H1 (cell line): ENCODE measurements around the gene ABCA1. TPM values are rescaled to one million over a fixed set of nuclear protein-coding genes. Genes with fewer than 3 reads are reported as not detected.

Experiments used
- CTCF ChIA-PET: fragments of 300-600 bp; sonication (Branson Sonifier 250); formaldehyde crosslinking; loops from one replicate; lab custom pipeline; 2021; ENCODE audit not compliant: partially characterized antibody; lab: Charles Lee
- POLR2A ChIA-PET: fragments of 300-600 bp; sonication (Branson Sonifier 250); formaldehyde crosslinking; loops from one replicate; lab custom pipeline; 2021; ENCODE audit warnings: inconsistent platforms; ENCODE audit not compliant: partially characterized antibody; lab: Charles Lee
- DNase-seq, 2 experiments: peaks; one replicate each; pipeline versions ENCODE4 v3.0.0 to v3.0.0-alpha.2; 2010 to 2022; ENCODE audit warnings: low spot score in 2 of 2, low read depth in 1 of 2, mixed read lengths in 1 of 2
- FAIRE-seq: peaks from 2 replicates; lab custom pipeline; 2011; peaks lifted over from hg19 to GRCh38; lab: Jason Lieb, UNC
- H2AFZ ChIP-seq: 2 replicates; pipeline ENCODE4 v1.8.1; 2012; ENCODE audit warnings: low read length, inconsistent platforms
- H2AK5ac ChIP-seq: 2 replicates; pipeline ENCODE4 v1.6.1; 2013; ENCODE audit warnings: low read depth, low read length
- H2BK120ac ChIP-seq: replicated peaks from 2 replicates; pipeline ENCODE3; 2013; ENCODE audit warnings: low read depth, low read length, inconsistent platforms
- H2BK12ac ChIP-seq: 2 replicates; pipeline ENCODE4 v1.6.1; 2013; ENCODE audit warnings: low read depth, low read length
- H2BK15ac ChIP-seq: 2 replicates; pipeline ENCODE4 v1.6.1; 2013; ENCODE audit warnings: low read length
- H2BK20ac ChIP-seq: 2 replicates; pipeline ENCODE4 v1.6.1; 2013; ENCODE audit warnings: low read length
- H2BK5ac ChIP-seq: 2 replicates; pipeline ENCODE4 v1.6.1; 2013; ENCODE audit warnings: low read depth, low read length
- H3K14ac ChIP-seq: 2 replicates; pipeline ENCODE4 v1.6.1; 2013; ENCODE audit warnings: inconsistent platforms; ENCODE audit not compliant: insufficient read length
- H3K18ac ChIP-seq: 2 replicates; pipeline ENCODE4 v1.6.1; 2013; ENCODE audit warnings: low read length; ENCODE audit errors: extremely low read depth
- H3K23ac ChIP-seq: 2 replicates; pipeline ENCODE4 v1.6.1; 2013; ENCODE audit warnings: inconsistent platforms; ENCODE audit not compliant: insufficient read length
- H3K23me2 ChIP-seq: 2 replicates; pipeline ENCODE4 v1.6.1; 2013; ENCODE audit warnings: low read depth, low read length
- H3K27ac ChIP-seq: 2 replicates; pipeline ENCODE4 v1.6.1; 2011; ENCODE audit warnings: low read depth, low read length, inconsistent platforms
- H3K27me3 ChIP-seq, 4 experiments: replicated peaks in 1 of 4; 1 replicate in 1 of 4; 2 replicates in 3 of 4; pipeline versions ENCODE4 v1.6.1 to v1.8.1; 2011 to 2013; ENCODE audit warnings: low read length in 3 of 4, mild to moderate bottlenecking in 3 of 4, inconsistent platforms in 2 of 4, mixed read lengths in 2 of 4, moderate library complexity in 1 of 4; ENCODE audit not compliant: control insufficient read depth in 3 of 4, insufficient read depth in 3 of 4; ENCODE audit errors: extremely low read depth in 1 of 4
- H3K36me3 ChIP-seq, 4 experiments: 2 replicates each; pipeline versions ENCODE4 v1.6.1 to v1.8.1; 2011 to 2013; ENCODE audit warnings: mild to moderate bottlenecking in 4 of 4, low read length in 3 of 4, moderate library complexity in 2 of 4, control low read depth in 1 of 4, inconsistent platforms in 1 of 4; ENCODE audit not compliant: insufficient read depth in 4 of 4, control insufficient read depth in 2 of 4
- H3K4ac ChIP-seq: replicated peaks from 2 replicates; pipeline ENCODE3; 2013; ENCODE audit warnings: low read length, low read depth, mixed read lengths, inconsistent platforms; ENCODE audit not compliant: insufficient read length
- H3K4me1 ChIP-seq, 4 experiments: replicated peaks in 1 of 4; 1 replicate in 1 of 4; 2 replicates in 3 of 4; pipeline versions ENCODE4 v1.6.1 to v1.8.1; 2011 to 2013; ENCODE audit warnings: low read length in 3 of 4, inconsistent platforms in 2 of 4, mixed read lengths in 1 of 4; ENCODE audit not compliant: insufficient read depth in 4 of 4, control insufficient read depth in 3 of 4
- H3K4me2 ChIP-seq, 2 experiments: 2 replicates each; pipeline versions ENCODE4 v1.6.1 to v1.8.1; 2011 to 2013; ENCODE audit warnings: low read depth in 2 of 2, low read length in 2 of 2, control low read depth in 1 of 2, inconsistent platforms in 1 of 2, mild to moderate bottlenecking in 1 of 2; ENCODE audit not compliant: insufficient read depth in 1 of 2
- H3K4me3 ChIP-seq, 4 experiments: fragments of 200-600, 300-600 bp in 1 of 4; sonication (generic), shearing (Covaris generic), sonication (Bioruptor Twin) in 1 of 4; 2 replicates each; pipeline versions ENCODE4 v1.5.1 to v1.8.1; 2011 to 2016; ENCODE audit warnings: low read length in 4 of 4, low read depth in 3 of 4, control low read depth in 2 of 4, inconsistent platforms in 2 of 4, mild to moderate bottlenecking in 2 of 4, mixed read lengths in 1 of 4, moderate library complexity in 1 of 4; ENCODE audit not compliant: insufficient read depth in 2 of 4; ENCODE audit errors: extremely low read depth in 1 of 4
- H3K56ac ChIP-seq: replicated peaks from 2 replicates; pipeline ENCODE3; 2013; ENCODE audit warnings: low read depth, mild to moderate bottlenecking, mixed read lengths, low read length, inconsistent platforms; ENCODE audit not compliant: insufficient read length
- H3K79me1 ChIP-seq: 2 replicates; pipeline ENCODE4 v1.6.1; 2013; ENCODE audit warnings: low read depth, low read length, control low read depth
- H3K79me2 ChIP-seq, 2 experiments: 2 replicates each; pipeline versions ENCODE4 v1.6.1 to v1.8.1; 2012 to 2013; ENCODE audit warnings: low read length in 2 of 2, mild to moderate bottlenecking in 2 of 2, inconsistent platforms in 1 of 2; ENCODE audit not compliant: insufficient read depth in 2 of 2, control insufficient read depth in 1 of 2
- H3K9ac ChIP-seq, 4 experiments: replicated peaks in 1 of 4; 1 replicate in 1 of 4; 2 replicates in 3 of 4; pipeline versions ENCODE4 v1.6.1 to v1.8.1; 2011 to 2013; ENCODE audit warnings: low read depth in 3 of 4, low read length in 3 of 4, control low read depth in 2 of 4, mild to moderate bottlenecking in 2 of 4, moderate library complexity in 2 of 4, inconsistent platforms in 1 of 4; ENCODE audit errors: extremely low read depth in 1 of 4
- H3K9me3 ChIP-seq, 2 experiments: 2 replicates each; pipeline versions ENCODE4 v1.6.1 to v1.8.1; 2012 to 2013; ENCODE audit warnings: mild to moderate bottlenecking in 2 of 2, moderate library complexity in 2 of 2, control low read depth in 1 of 2, inconsistent platforms in 1 of 2, low read depth in 1 of 2, low read length in 1 of 2, mixed read lengths in 1 of 2; ENCODE audit not compliant: insufficient read depth in 2 of 2
- H4K20me1 ChIP-seq, 2 experiments: replicated peaks in 1 of 2; 2 replicates each; pipeline versions ENCODE3 to v1.8.1; 2011 to 2013; ENCODE audit warnings: inconsistent platforms in 2 of 2, low read length in 2 of 2, mild to moderate bottlenecking in 1 of 2; ENCODE audit not compliant: insufficient read depth in 2 of 2, control insufficient read depth in 1 of 2
- H4K5ac ChIP-seq: 2 replicates; pipeline ENCODE4 v1.6.1; 2013; ENCODE audit warnings: low read length, low read depth, mixed read lengths, inconsistent platforms; ENCODE audit not compliant: insufficient read length
- H4K8ac ChIP-seq: 2 replicates; pipeline ENCODE4 v1.8.0; 2013; ENCODE audit warnings: mild to moderate bottlenecking, moderate library complexity, low read length, inconsistent platforms; ENCODE audit not compliant: insufficient read depth; ENCODE audit errors: extremely low read depth
- H4K91ac ChIP-seq: replicated peaks from 2 replicates; pipeline ENCODE3; 2013; ENCODE audit warnings: low read length, mixed read lengths, inconsistent platforms; ENCODE audit not compliant: insufficient read length
- ASH2L ChIP-seq: fragments of 200-600, 300-600 bp; sonication (generic); IDR thresholded peaks from one replicate; pipeline ENCODE4 v1.7.1; 2017; ENCODE audit warnings: low read length
- CREB1 ChIP-seq: IDR thresholded peaks from 2 replicates; pipeline ENCODE4 v1.6.1; 2012; ENCODE audit warnings: inconsistent platforms
- EGR1 ChIP-seq: IDR thresholded peaks from 2 replicates; pipeline ENCODE4 v1.6.1; 2011; ENCODE audit warnings: low read depth, low read length, borderline replicate concordance
- GABPA ChIP-seq: IDR thresholded peaks from 2 replicates; pipeline ENCODE4 v1.6.1; 2011; ENCODE audit warnings: mild to moderate bottlenecking, low read length, moderate library complexity, borderline replicate concordance; ENCODE audit not compliant: insufficient read depth
- HDAC6 ChIP-seq: IDR thresholded peaks from one replicate; pipeline ENCODE4 v1.7.1; 2012; ENCODE audit warnings: low read depth, mild to moderate bottlenecking, inconsistent platforms, low read length, moderate library complexity
- KDM4A ChIP-seq: IDR thresholded peaks from one replicate; pipeline ENCODE4 v1.7.1; 2012; ENCODE audit warnings: low read depth, mild to moderate bottlenecking, moderate library complexity, low read length, inconsistent platforms; ENCODE audit not compliant: severe bottlenecking
- KDM5A ChIP-seq: fragments of 200-600 bp; IDR thresholded peaks from 2 replicates; pipeline ENCODE4 v1.7.1; 2012; ENCODE audit warnings: mild to moderate bottlenecking, low read length, inconsistent platforms, mixed read lengths
- MAFK ChIP-seq: IDR thresholded peaks from 2 replicates; pipeline ENCODE4 v1.6.1; 2012; ENCODE audit warnings: low read depth, mild to moderate bottlenecking, improper control_type of control experiment, low read length
- PHF8 ChIP-seq: fragments of 200-600 bp; sonication (generic); conservative IDR thresholded peaks from 2 replicates; pipeline ENCODE4 v1.7.1; 2012; ENCODE audit warnings: low read depth, mild to moderate bottlenecking, inconsistent platforms, low read length, moderate library complexity
- RNF2 ChIP-seq: fragments of 200-900, 300-1000 bp; sonication (generic); IDR thresholded peaks from 2 replicates; pipeline ENCODE4 v1.7.1; 2016; ENCODE audit warnings: borderline replicate concordance, low read depth, mild to moderate bottlenecking, antibody characterized with exemption, low read length; ENCODE audit not compliant: poor library complexity, severe bottlenecking; ENCODE audit errors: missing control alignments
- SP2 ChIP-seq: IDR thresholded peaks from 2 replicates; pipeline ENCODE4 v1.6.1; 2012; ENCODE audit warnings: mild to moderate bottlenecking, low read length, inconsistent platforms
- ZNF274 ChIP-seq: IDR thresholded peaks from 2 replicates; pipeline ENCODE4 v1.7.0; 2012; ENCODE audit warnings: low read length, borderline replicate concordance; ENCODE audit errors: extremely low read depth
- polyA plus RNA-seq, 7 experiments: library from polyadenylated mRNA; depleted of rRNA in 3 of 7; stranded (reverse) in 5 of 7; unstranded in 2 of 7; fragments of >200 nt in 5 of 7; fragments of 200-250 nt in 2 of 7; gene quantifications; 1 replicate in 5 of 7; 2 replicates in 1 of 7; 4 replicates in 1 of 7; pipeline versions ENCODE4 v1.2.1 to v1.2.3, GENCODE V29; 2011 to 2013; ENCODE audit warnings: missing spikeins in 2 of 7, mixed read lengths in 2 of 7
- total RNA-seq: library from RNA; stranded (reverse); fragmentation: NEBNext Ultra II Directional; extraction: Animal tissue kit (Norgen Biotek cat#: 25700); gene quantifications from 2 replicates; pipeline ENCODE4 v1.2.1, GENCODE V29; 2021
- TF ChIP-seq, protein P1 (sequence below), 3 experiments: IDR thresholded peaks; 1 replicate in 2 of 3; 2 replicates in 1 of 3; pipeline versions ENCODE4 v1.5.1 to v1.6.1; 2011; ENCODE audit warnings: low read length in 3 of 3, mild to moderate bottlenecking in 3 of 3, inconsistent platforms in 2 of 3, low read depth in 1 of 3, moderate library complexity in 1 of 3; ENCODE audit not compliant: insufficient read depth in 1 of 3; ENCODE audit errors: control extremely low read depth in 1 of 3

ABCA1 gene
- total and polyA plus RNA-seq, 2 of the 8 experiments (the other 6 are each of a cell fraction or from before 2014, with no cell fraction given): 6.9 to 7.8 TPM

- no peaks in the 10 kb centered on the region for H3K79me1 ChIP-seq
- H3K9ac ChIP-seq: no peak overlapping the region
- TF ChIP-seq GABPA (no peak), RNF2 (no peak), SP2 (no peak), KDM4A (no peak), HDAC6 (no peak), ASH2L (no peak), ZNF274 (no peak), MAFK (no peak), KDM5A (no peak), PHF8 (no peak), CREB1 (no peak), EGR1 (no peak)
- TF ChIP-seq, protein P1, sequence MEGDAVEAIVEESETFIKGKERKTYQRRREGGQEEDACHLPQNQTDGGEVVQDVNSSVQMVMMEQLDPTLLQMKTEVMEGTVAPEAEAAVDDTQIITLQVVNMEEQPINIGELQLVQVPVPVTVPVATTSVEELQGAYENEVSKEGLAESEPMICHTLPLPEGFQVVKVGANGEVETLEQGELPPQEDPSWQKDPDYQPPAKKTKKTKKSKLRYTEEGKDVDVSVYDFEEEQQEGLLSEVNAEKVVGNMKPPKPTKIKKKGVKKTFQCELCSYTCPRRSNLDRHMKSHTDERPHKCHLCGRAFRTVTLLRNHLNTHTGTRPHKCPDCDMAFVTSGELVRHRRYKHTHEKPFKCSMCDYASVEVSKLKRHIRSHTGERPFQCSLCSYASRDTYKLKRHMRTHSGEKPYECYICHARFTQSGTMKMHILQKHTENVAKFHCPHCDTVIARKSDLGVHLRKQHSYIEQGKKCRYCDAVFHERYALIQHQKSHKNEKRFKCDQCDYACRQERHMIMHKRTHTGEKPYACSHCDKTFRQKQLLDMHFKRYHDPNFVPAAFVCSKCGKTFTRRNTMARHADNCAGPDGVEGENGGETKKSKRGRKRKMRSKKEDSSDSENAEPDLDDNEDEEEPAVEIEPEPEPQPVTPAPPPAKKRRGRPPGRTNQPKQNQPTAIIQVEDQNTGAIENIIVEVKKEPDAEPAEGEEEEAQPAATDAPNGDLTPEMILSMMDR (IDR thresholded peaks at IDR 0.05; ENCODE audit: control extremely low read depth in 1 of 3, insufficient read depth in 1 of 3, low read depth in 1 of 3, low read length in 3 of 3): no peak
- H3K27me3 ChIP-seq: no peaks in the 10 kb centered on the region
- H3K4me3 ChIP-seq: no peak overlapping the region
- no peak overlapping the region for H3K18ac ChIP-seq
- ChIA-PET CTCF (interaction anchor here (0.6 kb wide), 1 partner anchor 419 kb away, joined by 3 read pairs; no protein-coding TSS in a partner anchor), POLR2A (no interaction called here)
- DNase-seq (no peak), FAIRE-seq (no peak)
- H3K23ac ChIP-seq: no peak overlapping the region
- H3K4me2 ChIP-seq: no peak overlapping the region
- no peak overlapping the region for H4K91ac ChIP-seq
- H3K79me2 ChIP-seq: no peaks in the 10 kb centered on the region
- H2BK20ac ChIP-seq: no peak overlapping the region
- H2BK12ac ChIP-seq: no peak overlapping the region
- H2BK120ac ChIP-seq: no peak overlapping the region
- no peaks in the 10 kb centered on the region for H3K23me2 ChIP-seq
- no peak overlapping the region for H4K8ac ChIP-seq
- H4K20me1 ChIP-seq: no peaks in the 10 kb centered on the region
- H3K14ac ChIP-seq: no peak overlapping the region
- no peak overlapping the region for H2BK5ac ChIP-seq
- H3K56ac ChIP-seq: no peak overlapping the region
- no peak overlapping the region for H2AK5ac ChIP-seq
- H3K36me3 ChIP-seq: peaks cover 0 to 2% (median 0%) of the 10 kb centered on the region in 4 experiments; a peak in 1 of 8 replicates
- no peak overlapping the region for H3K27ac ChIP-seq
- no peak overlapping the region for H2BK15ac ChIP-seq
- no peak overlapping the region for H3K4ac ChIP-seq
- no peak overlapping the region for H2AFZ ChIP-seq
- no peak overlapping the region for H4K5ac ChIP-seq
- H3K9me3 ChIP-seq: no peaks in the 10 kb centered on the region
- no peaks in the 10 kb centered on the region; a peak in 1 of 7 replicates for H3K4me1 ChIP-seq
Observed at GRCh38 chr9:104849023-104849422, 78.9 kb downstream of the ABCA1 start.
